Suppressor macrophage treated with lipopolysaccharide for 1 hour (primary cell): ENCODE measurements around the gene TRAF6.
A peak's percentile ranks its signal among the peaks of the same experiment; 100 is the strongest.
"Not testable (repeated sequence)": the region's sequence is repeated elsewhere in the genome, so short reads cannot be mapped to it uniquely, and the experiment has no call there.

Experiments
- DNase-seq, 3 donors: peaks; one replicate each; pipeline ENCODE4 v3.0.0-alpha.2; 2020 to 2022

The TRAF6 gene, protein sequence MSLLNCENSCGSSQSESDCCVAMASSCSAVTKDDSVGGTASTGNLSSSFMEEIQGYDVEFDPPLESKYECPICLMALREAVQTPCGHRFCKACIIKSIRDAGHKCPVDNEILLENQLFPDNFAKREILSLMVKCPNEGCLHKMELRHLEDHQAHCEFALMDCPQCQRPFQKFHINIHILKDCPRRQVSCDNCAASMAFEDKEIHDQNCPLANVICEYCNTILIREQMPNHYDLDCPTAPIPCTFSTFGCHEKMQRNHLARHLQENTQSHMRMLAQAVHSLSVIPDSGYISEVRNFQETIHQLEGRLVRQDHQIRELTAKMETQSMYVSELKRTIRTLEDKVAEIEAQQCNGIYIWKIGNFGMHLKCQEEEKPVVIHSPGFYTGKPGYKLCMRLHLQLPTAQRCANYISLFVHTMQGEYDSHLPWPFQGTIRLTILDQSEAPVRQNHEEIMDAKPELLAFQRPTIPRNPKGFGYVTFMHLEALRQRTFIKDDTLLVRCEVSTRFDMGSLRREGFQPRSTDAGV

DNA sequence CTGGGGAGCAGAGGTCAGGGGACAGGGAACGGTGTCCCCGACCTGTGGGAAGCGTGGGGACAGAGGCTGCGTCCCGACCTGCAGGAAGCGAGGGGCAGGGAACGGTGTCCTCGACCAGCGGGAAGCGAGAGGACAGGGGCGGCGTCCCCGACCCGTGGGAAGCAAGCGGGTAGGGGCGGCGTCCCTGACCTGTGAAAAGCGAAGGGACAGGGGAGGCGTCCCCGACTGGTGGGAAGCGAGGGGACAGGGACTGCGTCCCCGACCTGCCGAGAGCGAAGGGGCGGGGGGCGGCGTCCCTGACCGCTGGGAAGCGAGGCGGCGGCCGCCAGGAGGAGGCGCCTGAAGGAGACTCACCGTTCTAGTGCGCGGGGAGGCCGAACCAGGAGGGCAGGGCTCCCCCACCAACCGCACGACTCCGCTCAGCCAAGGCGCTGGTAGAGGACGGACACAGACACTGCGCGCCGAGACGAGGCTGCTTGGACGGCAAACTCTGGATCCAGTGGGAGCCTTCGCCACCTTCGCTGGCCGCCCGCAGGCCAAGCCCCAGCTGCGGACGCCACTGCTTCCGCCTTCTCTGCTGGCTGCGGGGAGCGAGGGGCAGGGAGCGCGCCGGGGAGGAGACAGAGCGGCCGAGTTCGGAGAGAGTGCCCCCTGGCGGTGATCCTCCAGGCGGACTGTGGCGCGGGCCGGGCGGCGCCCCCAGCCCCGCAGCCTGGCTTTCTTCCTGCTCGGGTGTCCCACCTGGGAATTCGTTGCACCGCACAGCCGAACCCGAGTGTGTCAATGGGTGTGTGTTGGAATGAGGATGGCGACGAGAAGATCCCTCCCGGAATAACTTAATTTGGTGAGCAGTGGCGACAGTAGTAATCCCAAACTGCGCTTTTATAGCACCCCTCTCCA, at the start of gene TRAF6:
TRAF6 (minus strand) TSS at position 579 of the 900 bp plus-strand sequence. CDS start 8,757 bp downstream, outside the sequence.
- peak; percentile 89 to 97 (median 94) for DNase-seq

DNA sequence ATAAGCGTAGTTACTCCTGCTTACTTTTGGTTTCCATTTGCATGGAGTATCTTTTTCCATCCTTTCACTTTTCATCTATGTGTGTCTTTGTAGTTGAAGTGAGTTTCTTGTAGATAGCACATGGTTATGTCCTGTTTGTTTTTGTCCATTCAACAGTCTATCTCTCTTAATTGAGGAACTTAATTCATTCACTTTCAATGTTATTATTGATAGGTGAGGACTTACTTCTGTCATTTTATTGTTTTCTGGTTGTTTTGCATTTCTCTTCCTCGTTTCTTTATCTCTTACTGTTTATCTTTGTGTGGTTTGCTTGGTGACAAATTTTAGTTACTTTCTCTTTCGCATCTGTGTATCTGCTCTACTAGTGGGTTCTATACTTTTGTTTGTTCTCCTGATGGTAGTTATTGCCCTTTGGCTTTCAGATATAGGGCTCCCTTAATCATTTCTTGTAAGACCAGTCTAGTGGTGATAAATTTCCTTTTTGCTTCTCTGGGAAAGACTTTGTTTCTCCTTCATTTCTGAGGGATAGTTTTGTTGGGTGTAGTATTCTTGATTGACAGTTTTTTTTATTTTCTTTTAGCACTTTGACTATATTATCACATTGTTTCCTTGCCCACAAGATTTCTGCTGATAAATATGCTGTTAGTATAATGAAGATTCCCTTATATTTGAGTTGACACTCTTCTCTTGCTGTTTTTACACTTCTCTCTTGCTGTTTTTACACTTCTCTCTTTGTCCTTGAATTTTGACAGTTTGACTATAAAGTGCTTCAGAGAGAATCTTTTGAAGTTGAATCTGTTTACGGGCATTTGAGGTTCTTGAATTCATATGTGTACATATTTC, 48.7 kb upstream of the TRAF6 start:
- DNase-seq: no peak

DNA sequence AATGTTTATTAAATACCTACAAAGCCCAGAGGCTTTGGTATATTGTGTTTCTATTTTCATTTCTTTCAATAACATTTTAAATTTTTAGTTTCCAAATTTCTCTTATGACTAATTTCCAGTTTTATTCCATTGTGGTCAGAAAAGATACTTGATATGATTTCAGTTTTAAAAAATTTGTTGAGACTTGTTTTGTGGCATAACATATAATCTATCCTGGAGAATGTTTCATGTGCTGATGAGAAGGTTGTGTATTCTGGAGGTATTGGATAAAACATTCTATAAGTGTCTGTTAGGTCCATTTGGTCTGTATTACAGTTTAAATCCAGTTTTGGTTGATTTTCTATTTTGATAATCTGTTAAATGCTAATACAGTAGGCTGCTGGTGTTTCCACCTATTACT, 47.9 kb upstream of the TRAF6 start:
- DNase-seq: no peak

DNA sequence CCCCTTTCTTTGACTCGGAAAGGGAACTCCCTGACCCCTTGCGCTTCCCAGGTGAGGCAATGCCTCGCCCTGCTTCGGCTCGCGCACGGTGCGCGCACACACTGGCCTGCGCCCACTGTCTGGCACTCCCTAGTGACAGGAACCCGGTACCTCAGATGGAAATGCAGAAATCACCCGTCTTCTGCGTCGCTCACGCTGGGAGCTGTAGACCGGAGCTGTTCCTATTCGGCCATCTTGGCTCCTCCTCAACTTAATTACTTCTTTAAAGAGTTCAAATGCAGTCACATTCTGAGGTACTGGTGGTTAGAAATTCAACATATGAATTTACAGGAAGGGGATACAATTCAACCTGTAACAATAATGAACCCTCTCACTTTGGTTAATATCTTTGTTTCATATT, 47.3 kb upstream of the TRAF6 start:
- DNase-seq: not testable (repeated sequence)

DNA sequence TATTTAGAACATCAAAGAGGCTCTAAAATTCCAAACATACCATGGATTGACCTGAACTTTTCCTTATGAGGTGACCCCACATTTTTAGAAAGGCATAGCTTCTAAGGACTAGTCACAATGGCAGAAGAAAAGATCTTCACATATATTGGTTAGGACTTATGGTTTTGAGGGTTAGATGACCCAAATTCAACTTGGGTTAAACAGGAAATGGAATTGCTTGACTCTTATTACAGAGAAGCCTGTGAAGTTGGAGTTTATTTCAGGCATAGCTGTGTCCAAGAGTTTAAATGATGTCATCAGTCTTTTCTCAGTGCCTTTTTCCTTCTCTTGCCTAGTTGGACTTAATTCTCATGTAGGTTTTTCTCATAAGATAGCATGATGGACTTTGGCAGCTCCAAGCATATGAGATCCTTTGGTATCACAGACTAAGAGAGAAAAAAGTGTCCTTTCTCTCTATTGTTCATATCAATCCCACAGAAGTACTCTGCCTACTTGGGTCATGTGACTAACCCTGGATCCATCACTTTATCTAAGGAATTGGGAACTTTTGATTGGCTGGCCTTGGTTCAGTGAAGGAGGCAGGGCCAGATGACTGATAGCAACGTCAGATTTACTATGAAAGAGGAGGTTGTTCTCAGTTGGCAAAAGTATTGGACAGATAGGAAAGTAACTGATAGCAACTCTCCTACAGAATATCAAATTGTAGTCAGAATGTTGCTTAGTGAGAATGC, 40.5 kb upstream of the TRAF6 start:
- DNase-seq: no peak

DNA sequence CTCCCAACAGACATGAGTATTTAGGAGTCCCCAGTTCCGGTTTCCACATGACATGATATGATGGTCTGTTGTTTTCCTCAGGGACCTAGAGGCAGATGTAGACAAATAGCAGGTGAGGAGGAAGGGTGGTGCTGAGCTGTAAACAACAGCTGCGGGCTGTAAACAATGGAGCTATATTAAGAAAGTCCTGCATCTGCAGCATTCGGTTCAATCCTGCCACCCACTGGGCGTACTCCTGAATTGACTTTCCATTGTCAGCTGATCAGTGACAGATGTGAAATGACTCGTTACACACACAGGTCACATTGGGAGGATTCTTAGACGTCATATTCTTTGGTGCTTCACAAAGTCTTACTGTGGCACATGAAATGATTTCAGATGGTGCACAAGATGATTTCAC, 30.9 kb upstream of the TRAF6 start:
- peak; percentile 74 to 77 (median 76) for DNase-seq

DNA sequence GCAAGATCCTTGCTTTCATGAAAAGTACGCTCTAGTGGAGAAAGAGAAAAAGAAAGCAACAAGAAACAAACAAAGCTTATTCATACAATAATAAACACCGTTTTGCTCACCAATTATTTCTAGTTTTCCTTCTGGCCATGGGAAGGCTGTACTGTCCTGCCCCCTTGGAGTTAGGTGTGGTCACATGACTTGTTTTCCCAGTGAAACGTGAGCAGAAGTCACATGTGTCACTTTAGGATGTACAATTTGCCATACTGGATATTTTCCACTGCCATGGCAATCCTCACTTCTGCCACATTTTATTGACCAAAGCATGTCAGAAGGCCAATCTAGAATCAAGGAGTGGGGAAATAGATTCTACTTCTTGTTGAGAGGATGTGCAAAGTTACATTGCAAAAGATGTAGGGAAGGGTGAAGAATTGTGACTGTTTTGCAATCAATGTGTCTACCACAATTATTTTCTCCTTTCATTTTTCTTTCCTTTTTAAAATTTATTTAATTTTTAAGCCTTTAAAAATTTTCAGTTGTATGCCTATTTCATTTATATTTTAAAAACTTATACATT, 24.3 kb upstream of the TRAF6 start:
- no peak for DNase-seq

DNA sequence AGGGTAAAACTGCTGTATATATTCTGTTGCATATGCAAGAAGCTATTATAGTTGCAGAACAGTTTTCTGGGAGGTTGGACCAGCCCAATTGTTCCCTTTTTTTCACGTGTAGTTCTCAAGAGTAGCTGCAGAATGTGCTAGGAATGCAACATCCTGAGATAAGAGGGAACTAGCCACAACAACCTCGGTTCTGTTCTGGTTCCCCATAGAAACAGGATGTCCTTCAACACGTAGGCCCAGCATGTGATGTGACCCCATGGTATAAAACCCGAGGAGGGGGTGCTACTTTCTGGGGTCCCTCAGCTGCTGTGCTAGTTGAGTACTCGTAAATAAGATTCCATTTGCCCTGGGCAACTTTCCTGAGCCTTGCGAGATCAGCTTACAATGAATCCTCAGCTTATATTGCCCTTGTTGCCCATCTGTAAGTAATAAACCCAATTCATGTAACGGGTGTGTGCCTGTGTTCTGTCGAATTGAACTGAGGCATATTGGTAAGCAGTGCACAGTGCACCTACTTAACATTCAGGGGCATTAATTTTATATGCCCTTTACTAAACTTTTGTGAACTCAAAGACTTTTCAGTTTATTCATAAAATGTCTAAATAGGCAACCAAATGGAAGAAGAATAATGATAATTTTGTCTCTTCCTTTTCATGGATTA, 23.0 kb upstream of the TRAF6 start:
- DNase-seq: peak; percentile 26 to 32 (median 29)

DNA sequence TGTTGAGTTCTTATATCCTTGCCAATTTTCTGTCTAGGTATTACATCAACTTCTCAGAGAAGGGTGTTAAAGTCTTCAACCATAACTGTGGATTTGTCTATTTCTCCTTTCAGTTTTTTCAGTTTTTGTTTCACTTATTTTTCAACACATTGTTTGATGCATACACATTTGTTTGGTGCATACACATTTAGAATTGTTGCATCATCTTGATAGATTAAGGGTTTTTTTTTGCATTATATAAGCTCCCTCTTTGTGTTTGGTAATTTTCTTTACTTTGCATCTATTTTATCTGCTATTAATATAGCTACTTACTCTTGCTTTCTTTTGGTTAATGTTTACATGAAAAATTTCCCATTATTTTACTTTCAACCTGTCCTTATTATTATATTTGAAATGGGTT, 20.8 kb upstream of the TRAF6 start:
- DNase-seq: no peak

DNA sequence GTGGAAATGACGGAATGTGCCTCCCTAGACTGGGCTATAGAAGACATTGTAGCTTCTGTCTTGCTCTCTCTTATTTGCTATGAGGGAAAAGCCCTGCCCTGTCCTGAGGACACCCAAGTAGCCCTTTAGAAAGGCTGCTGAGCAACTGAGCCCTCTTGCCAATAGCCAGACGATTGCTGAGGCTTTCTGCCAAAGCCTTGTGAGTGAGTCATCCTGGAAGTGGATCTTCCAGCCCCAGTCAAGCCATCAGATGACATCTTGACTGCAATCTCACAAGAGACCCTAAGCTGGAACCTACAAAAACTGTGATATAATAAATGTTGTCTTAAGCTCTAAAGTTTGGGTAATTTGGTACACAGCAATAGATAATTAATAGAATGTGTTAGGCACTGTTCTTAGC, 3.9 kb upstream of the TRAF6 start:
- DNase-seq: no peak

DNA sequence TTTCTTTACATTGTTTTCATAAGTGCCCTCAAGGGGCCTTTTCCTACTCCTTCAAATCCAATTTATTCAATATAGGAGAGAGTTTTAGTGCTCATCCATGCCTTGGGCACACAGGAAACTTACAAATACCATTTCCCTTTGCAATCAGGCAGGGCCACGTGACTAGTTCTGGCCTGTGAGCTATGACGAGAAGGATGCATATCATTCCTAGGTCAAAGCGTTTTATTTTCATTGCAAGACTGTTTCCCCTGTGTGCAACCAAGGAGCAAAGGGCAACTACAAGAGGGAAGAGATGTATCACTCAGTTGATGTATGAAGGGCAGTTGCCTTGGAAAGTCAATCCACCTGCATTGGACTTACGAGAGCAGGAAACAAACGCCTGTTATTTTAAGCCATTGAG, 1.9 kb upstream of the TRAF6 start:
- DNase-seq: no peak

DNA sequence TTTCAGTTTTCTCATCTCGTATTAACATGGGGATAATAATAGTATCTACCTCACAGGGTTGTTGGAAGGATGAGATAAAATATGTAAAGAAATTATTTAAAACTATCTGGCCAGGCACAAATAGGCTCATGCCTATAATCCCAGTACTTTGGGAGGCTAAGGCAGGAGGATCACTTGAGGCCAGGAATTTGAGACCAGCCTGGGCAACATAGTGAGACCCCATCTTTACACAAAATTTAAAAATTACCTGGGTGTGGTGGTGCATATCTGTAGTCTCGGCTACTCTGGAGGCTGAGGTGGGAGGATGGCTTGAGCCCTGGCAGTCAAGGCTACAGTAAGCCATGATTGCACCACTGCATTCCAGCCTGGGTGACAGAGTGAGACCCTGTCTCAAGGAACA, 990 bp upstream of the TRAF6 start:
- not testable (repeated sequence) for DNase-seq

DNA sequence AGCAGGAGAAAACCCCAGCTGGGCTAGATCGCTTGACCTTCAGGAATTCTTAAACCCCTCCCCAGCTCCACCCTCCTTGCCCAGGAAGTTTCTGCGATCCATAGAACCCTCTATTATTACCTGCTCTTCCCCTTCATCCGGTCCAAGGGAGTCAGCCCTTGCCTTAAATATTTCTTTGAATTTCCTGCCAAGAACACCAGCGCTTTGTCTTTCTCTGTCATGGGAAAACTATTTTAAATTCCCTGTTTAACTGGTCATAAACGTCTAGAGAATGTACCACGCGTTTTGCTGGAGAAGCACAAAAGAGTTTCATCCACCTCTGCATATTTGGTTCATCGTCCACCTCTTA, 496 bp upstream of the TRAF6 start:
- no peak for DNase-seq

DNA sequence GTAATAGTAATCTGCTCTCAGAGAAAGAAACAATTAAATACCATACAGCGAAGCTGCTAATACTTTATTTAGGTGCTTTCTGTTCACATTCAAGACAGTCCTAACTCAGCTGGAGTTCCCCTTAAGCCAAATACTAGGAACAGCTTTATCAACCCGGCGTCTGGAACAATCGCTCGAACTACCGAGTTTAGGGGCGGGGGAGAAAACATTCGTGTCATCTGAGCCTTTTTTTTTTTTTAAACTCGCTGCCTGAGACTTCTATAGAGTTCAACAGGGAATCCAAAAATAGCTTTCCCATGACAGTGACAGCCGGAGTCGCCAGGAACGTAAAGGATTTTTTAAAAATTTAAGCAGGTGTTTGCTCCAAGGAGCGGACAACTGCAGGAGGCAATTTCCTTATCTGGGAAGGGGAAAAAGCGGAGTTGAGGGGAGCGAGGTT, 852 bp downstream of the TRAF6 start:
- DNase-seq: peak; percentile 73 to 77 (median 76)

DNA sequence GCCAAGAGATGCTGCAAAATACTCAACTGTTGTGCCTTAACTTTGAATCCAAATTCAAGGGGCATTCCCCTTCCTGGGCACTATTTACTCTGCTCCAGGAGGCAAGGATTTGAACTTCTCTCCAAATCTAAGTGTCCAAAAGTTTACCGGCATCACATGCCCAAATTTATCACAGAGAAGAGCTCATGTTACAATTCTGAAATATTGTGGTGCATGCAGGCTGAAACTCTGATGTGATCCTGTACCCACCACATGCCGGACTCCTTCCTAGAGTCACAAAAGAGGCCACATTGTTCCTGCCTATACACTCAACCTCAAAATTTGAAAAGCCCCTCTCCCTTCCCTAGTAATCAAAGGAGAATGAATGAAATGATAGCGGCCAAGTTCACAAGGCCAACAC, 1.3 kb downstream of the TRAF6 start:
- no peak for DNase-seq

DNA sequence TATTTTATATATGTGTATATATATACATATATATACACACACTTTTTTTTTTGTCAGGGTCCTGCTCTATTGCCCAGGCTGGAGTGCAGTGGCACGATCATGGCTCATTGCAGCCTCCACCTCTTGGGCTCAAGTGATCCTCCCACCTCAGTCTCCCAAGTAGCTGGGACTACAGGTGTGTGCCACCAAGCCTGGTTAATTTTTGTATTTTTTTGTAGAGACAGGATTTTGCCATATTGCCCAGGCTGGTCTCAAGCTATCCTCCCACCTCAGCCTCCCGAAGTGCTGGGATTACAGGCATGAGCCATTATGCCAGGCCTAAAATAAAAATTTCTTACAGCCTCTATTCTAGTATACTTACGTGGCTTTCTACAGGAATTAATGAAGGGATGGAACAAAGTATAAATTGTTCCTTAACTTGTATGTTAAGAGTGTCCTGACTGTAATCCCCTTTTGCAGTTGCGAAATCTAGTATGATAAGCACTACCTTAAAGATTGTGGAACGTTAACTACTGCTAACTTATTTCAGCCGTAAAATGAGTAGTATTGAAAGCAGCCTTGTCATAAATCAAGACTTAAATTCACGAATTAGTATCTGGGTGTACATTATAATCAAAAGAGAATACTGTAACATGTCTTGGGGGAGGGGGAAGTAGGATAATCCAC, 2.1 kb downstream of the TRAF6 start:
- peak in 1 of 3 donors; percentile 30 for DNase-seq

DNA sequence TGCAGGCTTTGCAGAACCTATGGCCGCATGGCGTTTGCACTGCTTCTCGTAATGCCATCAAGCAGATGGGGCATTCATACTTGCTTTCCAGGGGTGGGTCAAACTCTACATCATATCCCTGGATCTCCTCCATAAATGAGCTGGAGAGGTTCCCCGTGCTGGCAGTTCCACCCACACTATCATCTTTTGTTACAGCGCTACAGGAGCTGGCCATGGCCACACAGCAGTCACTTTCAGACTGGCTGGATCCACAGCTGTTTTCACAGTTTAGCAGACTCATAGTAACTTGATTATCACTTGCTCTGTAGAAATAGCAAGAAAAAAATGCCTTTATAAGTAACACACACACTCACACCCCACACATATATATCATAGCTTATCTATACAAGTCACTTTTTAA, 8.8 kb downstream of the TRAF6 start:
- no peak for DNase-seq

DNA sequence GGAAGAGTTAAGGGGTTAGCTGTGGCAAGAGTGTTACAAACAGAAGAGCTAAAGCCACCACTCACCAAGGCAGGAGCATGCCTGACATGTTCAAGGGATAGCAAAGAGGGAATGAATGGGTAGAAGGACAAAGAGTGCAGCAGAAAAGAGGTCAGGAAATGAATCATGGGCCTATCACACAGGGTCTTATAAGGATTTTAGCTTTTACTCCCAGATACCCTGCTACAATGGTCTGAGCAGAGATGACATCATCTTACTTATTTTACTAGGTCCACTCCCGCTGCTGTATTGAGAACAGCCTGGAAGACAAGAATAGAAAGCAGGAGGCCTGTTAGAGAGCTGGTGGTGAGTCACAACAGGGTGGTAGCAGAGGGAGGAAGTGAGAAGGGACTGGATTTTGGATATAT, 9.8 kb downstream of the TRAF6 start:
- DNase-seq: peak; percentile 76 to 84 (median 84)

DNA sequence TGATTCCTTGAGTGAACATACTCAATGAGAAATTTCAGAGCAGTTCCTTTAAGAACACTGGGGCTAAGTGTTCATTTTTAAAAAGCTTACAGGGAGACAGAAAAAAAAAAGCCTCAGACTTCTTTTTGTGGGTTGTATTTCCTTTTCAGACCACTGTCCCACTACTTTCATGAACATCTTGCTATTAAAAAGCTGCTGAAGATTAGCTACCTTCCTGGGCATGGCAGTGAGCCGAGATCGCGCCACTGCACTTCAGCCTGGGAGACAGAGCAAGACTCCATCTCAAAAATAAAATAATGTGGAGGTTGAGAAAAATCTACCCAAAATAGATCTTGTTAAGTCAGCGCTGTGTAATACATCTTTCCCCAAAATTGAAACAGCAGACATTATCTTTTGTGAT, 10.8 kb downstream of the TRAF6 start:
- DNase-seq: no peak

DNA sequence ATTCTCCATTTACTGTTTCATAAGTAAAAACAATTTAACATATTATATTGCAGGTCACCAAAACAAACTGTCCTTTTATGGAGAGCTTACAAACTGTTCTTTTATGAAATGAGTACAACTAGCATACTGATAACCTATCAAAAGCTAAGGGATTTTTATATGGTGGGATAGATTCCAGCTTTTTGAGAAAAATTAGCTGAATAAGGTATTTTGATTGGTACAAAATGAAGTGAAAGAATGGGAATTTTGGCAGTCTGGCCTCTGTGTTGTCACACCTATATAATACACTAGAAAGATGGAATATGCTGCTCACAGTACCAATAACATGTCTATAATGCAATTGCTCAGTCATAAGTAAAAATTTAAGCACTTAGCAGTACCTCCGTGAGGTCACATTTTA, 11.4 kb downstream of the TRAF6 start:
- DNase-seq: no peak

DNA sequence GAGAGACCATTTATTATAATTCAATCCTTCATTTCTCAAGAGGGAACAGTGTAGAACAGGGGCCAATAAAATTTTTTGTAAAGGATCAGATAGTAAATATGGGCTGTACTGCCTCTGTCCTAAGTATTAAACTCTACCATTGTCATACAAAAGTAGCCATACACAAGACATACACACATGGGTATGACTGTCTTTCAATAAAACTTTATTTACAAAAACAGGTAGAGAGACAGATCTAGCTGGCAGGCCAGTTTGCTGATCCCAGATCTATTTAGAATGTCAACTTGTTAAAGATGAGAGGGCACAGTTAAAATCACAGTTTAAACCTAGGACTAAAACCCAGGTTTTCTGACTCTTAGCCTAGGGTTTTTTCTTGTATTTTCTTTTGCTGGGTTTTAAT, 16.7 kb downstream of the TRAF6 start:
- DNase-seq: no peak
